GM23338 (cell line): Measurements from ENCODE around the gene LAX1.

ENCODE experiments used
- CTCF ChIP-seq, 2 experiments: fragments of 200-600 bp in 1 of 2; sonication (generic) in 1 of 2; conservative IDR thresholded peaks; 2 replicates each; pipeline versions ENCODE4 v1.5.1 to v1.6.1; 2016 to 2017; ENCODE audit warnings: antibody characterized with exemption in 2 of 2, low read depth in 2 of 2, mild to moderate bottlenecking in 2 of 2, moderate library complexity in 1 of 2
- ETS1 ChIP-seq: IDR thresholded peaks from 2 replicates; pipeline ENCODE4 v1.6.1; 2016; ENCODE audit warnings: antibody characterized with exemption
- EZH2 ChIP-seq: fragments of 200-600 bp; sonication (generic); IDR thresholded peaks from one replicate; pipeline ENCODE4 v1.8.0; 2017; ENCODE audit warnings: antibody characterized with exemption, mild to moderate bottlenecking, low read depth; ENCODE audit not compliant: unreplicated experiment
- EZH2phosphoT487 ChIP-seq: fragments of 200-600 bp; sonication (generic); IDR thresholded peaks from one replicate; pipeline ENCODE4 v1.8.1; 2018; ENCODE audit warnings: antibody characterized with exemption; ENCODE audit not compliant: unreplicated experiment
- JUNB ChIP-seq: IDR thresholded peaks from one replicate; pipeline ENCODE4 v1.6.1; 2016; ENCODE audit warnings: antibody characterized with exemption; ENCODE audit not compliant: unreplicated experiment
- POLR2AphosphoS5 ChIP-seq: IDR thresholded peaks from 2 replicates; pipeline ENCODE4 v1.6.1; 2016; ENCODE audit warnings: antibody characterized with exemption, low read depth
- REST ChIP-seq: IDR thresholded peaks from one replicate; pipeline ENCODE4 v1.6.1; 2018; ENCODE audit warnings: antibody characterized with exemption; ENCODE audit not compliant: unreplicated experiment

GRCh38 chr1:203789966-203790365, 25.0 kb downstream of the LAX1 start:
- no peak for TF ChIP-seq POLR2AphosphoS5
- TF ChIP-seq CTCF (conservative IDR thresholded peaks at IDR 0.05; ENCODE audit: low read depth in 2 of 2), result no peak
- no peak for TF ChIP-seq ETS1
- no peak for TF ChIP-seq REST
- TF ChIP-seq JUNB, result no peak
- TF ChIP-seq EZH2, result no peak
- TF ChIP-seq EZH2phosphoT487, result no peak
